ENCODE data around the gene NDUFS1.

DNA sequence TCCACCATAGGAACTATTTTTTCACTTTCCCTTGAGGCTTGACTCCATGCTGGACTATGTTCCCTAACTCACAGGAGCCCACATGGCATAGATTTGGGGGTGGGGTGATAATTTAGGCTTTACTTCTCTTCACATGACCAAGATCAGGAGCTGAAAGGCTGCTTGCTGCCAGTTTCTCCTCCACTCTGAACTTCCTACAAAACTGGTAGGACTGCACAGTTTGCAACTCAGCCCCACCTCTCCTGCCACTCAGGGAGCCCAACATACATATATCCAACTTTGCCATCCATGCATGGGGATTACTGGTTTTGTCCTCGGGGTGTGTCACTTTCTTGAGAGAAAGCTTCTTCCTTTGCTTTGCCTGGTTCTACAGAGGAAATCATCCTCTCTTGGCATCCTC is 87.4 kb downstream of the NDUFS1 start:
- TF ChIP-seq, protein P1, sequence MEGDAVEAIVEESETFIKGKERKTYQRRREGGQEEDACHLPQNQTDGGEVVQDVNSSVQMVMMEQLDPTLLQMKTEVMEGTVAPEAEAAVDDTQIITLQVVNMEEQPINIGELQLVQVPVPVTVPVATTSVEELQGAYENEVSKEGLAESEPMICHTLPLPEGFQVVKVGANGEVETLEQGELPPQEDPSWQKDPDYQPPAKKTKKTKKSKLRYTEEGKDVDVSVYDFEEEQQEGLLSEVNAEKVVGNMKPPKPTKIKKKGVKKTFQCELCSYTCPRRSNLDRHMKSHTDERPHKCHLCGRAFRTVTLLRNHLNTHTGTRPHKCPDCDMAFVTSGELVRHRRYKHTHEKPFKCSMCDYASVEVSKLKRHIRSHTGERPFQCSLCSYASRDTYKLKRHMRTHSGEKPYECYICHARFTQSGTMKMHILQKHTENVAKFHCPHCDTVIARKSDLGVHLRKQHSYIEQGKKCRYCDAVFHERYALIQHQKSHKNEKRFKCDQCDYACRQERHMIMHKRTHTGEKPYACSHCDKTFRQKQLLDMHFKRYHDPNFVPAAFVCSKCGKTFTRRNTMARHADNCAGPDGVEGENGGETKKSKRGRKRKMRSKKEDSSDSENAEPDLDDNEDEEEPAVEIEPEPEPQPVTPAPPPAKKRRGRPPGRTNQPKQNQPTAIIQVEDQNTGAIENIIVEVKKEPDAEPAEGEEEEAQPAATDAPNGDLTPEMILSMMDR (IDR thresholded peaks at IDR 0.05; ENCODE audit: low read depth, low read length): no peak
- no peak for TF ChIP-seq EZH2phosphoT487 (IDR thresholded peaks at IDR 0.05; ENCODE audit: low read depth)
